NCI-H82 (cell line): ENCODE results near the gene DDC.
"Not testable (repeated sequence)": the region's sequence is repeated elsewhere in the genome, so short reads cannot be mapped to it uniquely, and the experiment has no call there.

ENCODE experiments used
- DNase-seq: peaks from one replicate; lab custom pipeline; 2025; lab: John Stamatoyannopoulos, UW

The DDC gene

DNA sequence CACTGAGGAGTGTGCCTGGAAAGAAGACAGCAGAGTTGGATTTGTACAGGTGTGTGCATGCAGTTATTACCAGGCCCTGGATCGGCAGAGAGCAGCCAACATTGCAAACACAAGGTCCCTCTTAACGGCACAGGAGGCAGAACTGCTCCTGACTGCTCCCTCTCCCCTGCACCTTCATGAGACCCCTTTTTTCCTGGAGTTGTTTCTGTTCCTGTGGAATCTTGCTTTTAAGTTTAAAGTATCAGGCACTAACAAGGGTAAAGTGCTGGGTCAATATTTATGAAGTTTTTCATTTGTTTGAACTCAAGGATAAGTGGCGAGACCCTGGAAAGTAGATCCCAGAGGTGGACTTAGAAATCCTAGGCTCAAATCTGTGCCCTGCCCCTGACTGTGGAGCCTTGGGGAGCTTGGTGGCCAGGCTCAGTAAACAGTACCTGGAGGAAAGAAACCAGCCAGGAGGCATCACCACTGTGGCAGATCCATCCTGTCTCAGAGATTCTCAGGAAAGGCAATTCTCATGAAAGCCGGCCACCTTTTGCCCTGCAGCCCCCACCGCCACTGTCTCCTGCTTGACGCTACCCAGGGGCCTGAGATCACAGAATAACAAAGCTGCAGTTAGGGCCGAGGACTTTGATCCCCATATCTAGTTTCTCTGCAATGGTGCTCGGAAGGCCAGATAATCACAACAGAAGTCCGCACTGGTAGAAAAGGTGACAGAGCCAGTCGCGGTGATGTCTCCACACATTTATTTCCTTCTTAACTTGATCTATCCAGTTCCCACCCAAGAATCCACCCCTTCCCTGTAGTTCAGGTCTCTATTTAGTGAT, 36.7 kb downstream of the DDC start:
- DNase-seq = no peak

DNA sequence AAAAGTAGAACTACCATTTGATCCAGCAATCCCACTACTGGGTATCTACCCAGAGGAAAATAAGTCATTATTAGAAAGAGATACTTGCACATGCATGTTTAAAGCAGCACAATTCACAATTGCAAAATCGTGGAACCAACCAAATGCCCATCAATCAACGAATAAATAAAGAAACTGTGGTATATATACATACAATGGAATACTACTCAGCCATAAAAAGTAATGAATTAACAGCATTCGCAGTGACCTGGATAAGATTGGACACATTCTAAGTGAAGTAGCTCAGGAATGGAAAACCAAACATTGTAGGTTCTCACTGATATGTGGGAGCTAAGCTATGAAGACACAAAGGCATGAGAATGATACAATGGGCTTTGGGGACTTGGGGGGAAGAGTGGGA, 45.9 kb downstream of the DDC start:
- not testable (repeated sequence) for DNase-seq

- DNase-seq = no peak
Observed at GRCh38 chr7:50513166-50513871, 51.9 kb downstream of the DDC start.

- no peak for DNase-seq
Observed at GRCh38 chr7:50512384-50512783, 52.8 kb downstream of the DDC start.

- DNase-seq = no peak
Observed at GRCh38 chr7:50509459-50509858, 55.7 kb downstream of the DDC start.

DNA sequence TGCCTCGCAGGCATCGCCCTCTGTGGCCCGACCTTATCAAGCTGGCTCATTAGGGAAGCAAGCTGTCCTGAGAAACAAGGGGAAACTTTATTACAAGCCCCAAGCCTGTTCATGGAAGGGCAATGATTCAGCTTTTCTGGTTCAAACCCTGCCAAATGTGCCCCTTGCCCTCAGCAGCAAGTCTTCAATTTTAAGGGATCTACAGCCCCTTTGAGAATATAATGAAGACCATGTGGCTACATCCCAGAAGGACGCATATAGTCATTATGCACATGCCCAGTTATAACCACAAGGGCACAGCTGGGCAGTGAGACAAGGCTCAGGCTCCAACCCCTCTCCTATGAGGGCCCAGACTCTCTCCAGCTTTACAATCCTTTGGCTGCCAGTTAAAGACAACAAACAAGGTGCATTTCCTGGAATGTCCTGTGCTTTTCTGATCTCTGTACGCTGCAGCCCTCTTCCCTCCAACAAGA, 56.7 kb downstream of the DDC start:
- peak; percentile 47 for DNase-seq

DNA sequence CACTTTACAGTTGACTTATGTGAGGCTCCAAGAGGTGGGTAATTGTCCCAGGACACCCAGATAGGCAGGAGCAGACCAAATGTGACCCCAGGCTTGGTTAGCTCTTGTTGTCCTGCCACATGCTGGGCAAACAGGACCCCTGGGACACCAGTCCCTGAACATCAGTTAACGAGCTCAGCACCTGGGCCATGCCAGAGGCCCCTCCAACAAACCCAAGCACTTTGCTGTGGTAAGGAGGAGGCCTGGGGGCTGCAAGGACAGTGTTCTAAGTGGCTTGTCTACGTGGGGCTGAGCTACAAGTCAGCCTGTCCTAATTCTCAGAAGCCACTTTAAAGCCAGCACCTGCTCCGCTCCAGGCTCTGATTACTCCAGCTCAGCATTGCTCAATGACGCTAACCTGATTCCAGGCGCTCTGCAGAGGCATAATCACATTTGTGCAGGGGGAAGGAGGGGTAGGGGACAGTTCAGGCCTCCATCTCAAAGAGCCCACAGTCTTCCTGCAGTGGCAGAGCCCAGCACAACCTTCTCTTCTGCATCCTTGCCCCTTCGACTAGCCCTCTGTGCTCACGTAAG, 57.2 kb downstream of the DDC start:
- DNase-seq = peak; percentile 96

DNA sequence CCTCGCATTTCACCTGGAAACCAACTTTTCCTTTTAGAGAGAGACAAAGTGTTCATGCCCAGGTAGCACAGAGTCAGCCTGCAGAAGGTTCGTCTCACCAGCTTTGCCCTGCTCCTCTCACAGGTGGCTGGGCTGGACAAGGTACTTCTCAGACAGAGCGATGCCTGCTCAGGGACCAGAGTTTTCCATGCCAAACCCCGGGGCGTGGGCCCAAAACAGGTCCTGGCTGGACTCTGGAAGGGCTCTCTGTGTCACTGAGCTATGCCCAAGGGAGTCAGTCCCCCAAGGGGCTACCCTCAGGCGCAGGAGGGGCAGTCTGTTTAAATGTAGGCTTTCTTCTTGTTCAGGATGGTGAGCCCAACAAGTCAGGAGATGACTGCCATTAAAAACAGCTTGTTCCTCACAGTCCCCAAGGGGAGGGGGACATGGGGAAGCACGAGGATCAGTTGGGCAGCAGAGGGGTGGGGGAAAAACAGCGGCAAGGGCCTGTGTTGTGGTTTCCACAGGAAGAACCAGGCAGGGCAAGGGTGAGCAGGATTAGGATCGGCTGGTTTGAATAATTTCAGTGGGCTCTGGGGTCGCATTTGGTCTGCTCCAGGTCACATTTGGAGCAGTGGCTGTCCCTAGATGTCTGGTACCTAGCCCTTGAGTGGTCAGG, 59.5 kb downstream of the DDC start:
- DNase-seq = no peak

GRCh38 chr7:50504646-50505546, 60.3 kb downstream of the DDC start:
- peak; percentile 15 for DNase-seq

DNA sequence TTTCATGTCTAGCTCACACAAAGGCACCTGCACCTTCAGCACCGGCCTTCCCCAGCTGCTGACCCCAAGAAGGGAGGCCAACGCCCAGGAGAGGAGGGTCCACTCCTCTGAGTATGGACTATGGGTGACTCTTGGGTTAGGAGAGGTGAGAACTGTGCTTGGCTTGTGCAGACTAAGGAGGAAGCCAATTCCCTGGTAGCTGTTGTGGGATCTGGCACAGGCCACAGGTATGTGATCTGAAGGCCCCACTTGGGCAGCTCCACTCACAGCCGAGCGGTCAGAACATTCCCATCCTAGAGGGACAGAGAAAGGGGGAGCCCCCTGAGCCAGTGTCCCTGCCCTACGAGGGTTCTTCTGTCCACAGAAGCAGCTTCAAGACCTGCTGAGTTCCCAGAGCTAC, 62.3 kb downstream of the DDC start:
- no peak for DNase-seq

DNA sequence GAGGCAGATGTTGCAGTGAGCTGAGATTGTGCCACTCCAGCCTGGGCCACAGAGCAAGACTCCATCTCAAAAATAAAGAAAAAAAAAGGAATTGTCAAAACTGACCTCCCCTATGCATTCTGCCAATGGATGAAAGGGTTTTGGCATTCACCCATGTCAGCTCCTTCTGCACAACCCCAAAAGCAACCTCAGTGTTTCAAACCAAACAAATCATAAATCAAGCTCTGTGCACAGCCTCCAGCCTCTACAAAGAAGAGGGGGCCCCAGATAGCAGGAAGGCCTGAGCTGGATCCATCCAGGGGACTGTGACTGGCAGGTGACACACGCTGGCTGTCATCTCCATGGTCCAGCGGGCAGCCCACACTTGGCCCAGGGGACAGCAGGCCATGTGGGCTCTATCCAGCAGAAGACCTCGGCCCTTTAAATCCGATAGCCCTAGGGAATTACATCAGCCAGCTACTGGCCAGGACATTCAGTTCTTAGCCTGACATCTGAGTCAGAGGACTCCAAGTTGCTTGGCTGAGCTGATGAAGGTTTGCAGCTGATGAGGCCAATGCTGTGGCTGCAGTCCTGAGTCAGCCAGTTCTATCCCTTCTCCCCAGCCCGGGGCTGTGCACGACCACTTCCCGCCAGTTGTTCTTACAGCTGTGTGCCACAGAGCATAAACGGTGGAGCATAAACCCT, 63.1 kb downstream of the DDC start:
- no peak for DNase-seq

GRCh38 chr7:50499092-50499491, 66.1 kb downstream of the DDC start:
- no peak for DNase-seq

DNA sequence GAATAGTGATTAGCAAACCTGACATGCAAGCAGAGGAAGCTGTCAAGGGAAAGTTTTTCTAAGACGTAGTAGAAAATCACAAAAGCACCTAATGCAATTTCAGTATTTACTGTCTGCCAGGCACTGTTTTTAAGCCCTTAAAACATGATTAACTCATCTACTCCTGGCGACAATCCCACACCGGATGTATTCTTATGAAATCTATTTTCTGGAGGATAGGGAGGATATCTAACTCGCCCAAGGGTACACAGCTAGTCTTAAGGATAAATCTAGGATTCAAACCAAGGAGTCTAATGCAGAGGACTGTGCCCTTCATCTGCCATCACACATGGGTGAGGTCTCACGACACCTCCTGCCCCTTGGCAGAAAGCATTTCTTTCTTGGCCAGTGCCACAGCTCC, 67.2 kb downstream of the DDC start:
- DNase-seq = peak; percentile 46

DNA sequence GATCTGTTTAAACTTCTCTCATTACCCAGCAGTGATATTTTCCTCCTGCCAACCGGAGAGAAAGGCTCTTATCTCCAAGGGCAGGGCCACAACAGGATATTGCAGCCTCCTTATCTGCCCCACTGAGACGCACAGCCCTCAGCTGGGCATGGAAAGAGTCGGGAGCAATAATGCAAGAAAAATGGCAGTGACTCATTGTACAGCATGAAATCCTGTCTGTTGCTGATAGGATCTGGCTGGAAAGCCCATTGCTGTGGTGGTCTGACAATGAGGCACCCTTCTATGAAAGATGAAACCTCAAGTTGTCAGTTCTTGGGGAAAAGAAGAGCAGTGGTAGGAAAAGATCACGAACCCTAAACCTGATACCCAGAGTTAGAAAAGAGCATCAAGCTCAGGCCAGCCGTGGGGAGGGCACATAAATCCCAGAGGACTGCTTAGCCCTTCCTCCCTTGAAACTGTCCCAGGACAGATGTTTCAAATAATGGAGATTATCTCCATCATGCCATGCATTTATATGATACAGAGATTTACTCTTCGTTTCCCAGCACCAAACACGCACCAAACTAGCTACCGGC, 68.0 kb downstream of the DDC start:
- DNase-seq = peak; percentile 31

- DNase-seq = no peak
Observed at GRCh38 chr7:50496569-50496968, 68.6 kb downstream of the DDC start.

DNA sequence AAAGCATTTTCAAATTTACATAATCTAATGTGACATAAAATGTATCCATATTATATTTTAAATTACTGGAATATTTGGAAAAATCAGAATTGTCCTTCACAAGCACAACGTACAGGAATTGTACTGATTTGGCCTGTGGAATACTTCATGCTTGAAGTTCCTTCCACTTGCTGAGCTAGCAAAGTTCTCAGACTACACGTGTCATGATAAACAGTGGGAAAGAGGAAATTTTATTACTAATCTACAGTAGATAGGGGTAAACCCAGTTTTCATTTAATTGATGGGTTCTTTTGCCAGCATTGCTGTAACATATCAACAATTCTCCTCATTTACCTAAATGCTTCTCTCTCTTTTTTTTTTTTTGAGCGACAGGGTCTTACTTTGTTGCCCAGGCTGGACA, 69.5 kb downstream of the DDC start:
- no peak for DNase-seq

- DNase-seq = no peak
Observed at GRCh38 chr7:50492770-50493519, 72.3 kb downstream of the DDC start.

- peak; percentile 6 for DNase-seq
Observed at GRCh38 chr7:50491943-50492342, 73.3 kb downstream of the DDC start.

GRCh38 chr7:50491209-50491608, 74.0 kb downstream of the DDC start:
- DNase-seq = no peak

- no peak for DNase-seq
Observed at GRCh38 chr7:50488379-50488778, 76.8 kb downstream of the DDC start.
